HTERT RPE-1 (cell line): ENCODE results near the gene FH.

Experiments
- in situ Hi-C: fragments of 300-500 bp; cut with MboI; formaldehyde crosslinking; loops from 4 replicates; pipeline ENCODE4 v1.14.3; 2020; ENCODE audit warnings: low sequenced_read_pairs

Gene FH

GRCh38 chr1:241460098-241460873 is 59.3 kb downstream of the FH start:
- in situ Hi-C loops, result no loop called here

- in situ Hi-C loops, result no loop called here
These were observed 60.3 kb downstream of the FH start for GRCh38 chr1:241459186-241459802.

DNA sequence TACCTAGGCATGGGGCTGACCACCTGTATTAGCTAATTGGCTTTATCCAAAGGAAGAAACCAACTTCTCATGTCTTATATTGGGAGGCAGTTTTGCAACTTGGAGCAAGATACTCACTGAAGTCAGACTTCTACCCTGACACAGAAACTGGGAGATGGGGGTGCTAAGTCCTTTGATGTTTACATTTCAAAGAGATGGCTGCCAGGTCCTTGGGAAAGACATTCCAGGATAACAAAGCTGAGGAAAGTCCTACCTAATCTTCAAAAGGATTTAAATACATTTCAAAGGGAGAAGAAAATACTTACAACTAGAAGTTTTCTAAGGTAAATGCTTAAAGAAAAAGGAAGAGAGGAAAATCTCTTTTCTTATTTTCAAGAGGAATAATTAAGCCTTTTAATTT is 62.1 kb downstream of the FH start:
- in situ Hi-C loops, result no loop called here

DNA sequence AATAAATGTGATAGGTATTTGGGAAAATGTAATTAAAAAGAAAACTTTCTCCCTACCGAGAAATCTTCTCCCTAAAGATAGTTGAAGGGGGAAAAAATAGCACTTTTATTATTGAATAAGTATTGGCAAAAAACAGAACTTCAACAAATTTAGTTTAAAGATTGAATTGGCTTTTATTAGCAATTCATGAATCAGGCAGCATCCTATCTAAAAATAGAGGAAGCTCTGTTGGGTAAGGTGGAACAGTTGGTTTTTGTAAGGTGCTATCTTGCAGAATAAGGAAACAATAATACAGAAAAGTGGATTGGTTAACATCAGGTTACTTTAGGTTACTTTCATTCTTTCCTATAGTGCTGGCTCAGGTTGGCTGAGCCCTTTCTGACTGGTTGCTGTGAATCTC is 62.8 kb downstream of the FH start:
- in situ Hi-C loops, result no loop called here

GRCh38 chr1:241453732-241454131 is 65.8 kb downstream of the FH start:
- in situ Hi-C loops, result no loop called here

DNA sequence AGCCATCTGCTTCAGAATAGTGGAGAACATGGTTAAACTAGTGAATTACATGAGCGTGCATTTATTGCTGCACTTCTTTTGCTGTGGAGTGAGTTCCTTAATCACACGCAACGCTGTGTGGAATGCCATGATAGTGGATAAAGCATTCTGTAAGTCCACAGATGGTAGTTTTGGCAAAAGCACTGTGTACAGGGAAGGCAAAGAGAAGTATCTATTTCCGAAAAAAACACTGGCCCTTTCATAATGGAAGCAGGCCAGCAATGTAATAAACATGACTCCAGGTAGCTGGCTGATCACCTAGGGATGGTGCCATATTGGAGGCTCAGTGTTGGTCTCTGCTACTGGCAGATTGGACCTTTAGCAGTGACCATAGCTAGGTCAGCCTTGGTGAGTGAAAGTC is 67.6 kb downstream of the FH start:
- in situ Hi-C loops, result no loop called here
